NOMO-1 (cell line): ENCODE measurements around the gene RGS3.
A peak's percentile ranks its signal among the peaks of the same experiment; 100 is the strongest.

Experiments used
- DNase-seq, 2 experiments: peaks; one replicate each; lab custom pipeline; 2025; ENCODE audit not compliant: unreplicated experiment in 2 of 2; lab: John Stamatoyannopoulos, UW

RGS3 gene

DNA sequence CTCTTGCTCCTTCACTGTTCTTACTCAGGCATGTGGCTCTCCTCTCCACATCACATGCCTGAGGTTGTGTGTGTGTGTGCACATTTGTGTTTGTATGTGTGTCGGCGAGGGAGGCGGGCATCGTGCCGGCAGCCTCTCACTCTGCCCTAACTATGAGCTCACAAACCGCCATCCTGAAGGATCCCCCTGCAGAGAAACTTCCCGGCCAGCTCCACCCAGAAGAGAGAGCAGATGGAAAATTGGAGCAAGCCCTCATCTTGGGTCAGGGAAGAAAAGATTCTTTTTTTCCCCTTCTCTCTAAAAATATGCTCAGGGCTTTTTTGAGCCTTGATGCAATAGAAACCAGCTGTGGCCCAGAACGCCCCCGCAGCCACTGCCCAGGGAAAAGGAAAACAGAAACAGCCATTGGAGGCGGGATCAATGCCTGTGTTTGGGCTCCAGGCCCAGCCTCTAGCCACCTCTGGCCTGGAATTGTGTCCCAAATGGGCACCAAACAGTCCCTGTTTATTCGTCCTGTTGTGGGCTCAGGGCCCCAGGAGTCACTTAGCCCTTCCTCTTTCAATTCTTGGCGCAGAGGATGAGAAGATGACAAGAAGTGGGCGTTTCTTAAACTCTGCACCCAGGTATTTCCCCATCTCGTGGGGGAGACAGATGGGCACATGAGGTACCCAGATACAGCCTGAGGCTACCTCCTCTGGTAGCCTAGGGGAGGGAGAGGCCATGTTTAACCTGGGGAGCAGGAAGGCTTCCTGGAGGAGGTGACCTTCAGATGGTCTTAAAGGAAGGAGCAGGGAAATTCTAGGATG, 151.5 kb downstream of the RGS3 start:
- peak in 1 of 2 experiments; percentile 18 for DNase-seq

- DNase-seq: no peak
These were observed 152.6 kb downstream of the RGS3 start for GRCh38 chr9:113616116-113616515.

- no peak for DNase-seq
These were observed 153.3 kb downstream of the RGS3 start for GRCh38 chr9:113616621-113617496.

GRCh38 chr9:113617550-113617949, 154.0 kb downstream of the RGS3 start:
- DNase-seq: no peak

DNA sequence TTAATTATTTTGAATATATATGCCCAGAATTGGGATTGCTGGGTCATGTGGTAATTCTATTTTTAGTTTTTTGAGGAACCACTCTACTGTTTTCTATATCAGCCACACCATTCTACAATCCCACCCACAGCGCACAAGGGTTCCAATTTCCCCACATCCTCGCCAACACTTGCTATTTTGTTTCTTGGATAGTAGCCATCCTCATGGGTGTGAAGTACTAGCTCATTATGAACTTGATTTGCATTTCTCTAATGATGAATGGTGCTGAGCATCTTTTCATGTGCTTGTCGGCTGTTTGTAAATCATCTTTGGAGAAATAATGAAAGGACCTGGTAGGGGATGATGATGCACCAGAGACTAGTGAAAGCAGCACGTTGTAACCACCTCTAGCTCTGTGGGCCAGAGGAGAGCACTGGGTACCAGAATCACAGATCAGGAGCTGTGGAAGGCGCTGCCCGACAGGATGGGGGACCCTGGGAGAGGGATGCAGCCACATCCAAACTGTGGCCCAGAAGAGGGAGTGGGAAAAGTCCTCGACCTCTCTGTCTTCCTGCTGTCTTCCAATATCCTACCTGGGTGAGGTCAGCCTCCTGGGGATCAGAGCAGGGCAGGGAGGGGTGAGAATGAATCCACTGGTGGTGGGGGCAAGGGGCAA, 155.4 kb downstream of the RGS3 start:
- DNase-seq: no peak

- DNase-seq: no peak
These were observed 156.2 kb downstream of the RGS3 start for GRCh38 chr9:113619491-113620376.

- DNase-seq: no peak
These were observed 157.0 kb downstream of the RGS3 start for GRCh38 chr9:113620377-113621161.

DNA sequence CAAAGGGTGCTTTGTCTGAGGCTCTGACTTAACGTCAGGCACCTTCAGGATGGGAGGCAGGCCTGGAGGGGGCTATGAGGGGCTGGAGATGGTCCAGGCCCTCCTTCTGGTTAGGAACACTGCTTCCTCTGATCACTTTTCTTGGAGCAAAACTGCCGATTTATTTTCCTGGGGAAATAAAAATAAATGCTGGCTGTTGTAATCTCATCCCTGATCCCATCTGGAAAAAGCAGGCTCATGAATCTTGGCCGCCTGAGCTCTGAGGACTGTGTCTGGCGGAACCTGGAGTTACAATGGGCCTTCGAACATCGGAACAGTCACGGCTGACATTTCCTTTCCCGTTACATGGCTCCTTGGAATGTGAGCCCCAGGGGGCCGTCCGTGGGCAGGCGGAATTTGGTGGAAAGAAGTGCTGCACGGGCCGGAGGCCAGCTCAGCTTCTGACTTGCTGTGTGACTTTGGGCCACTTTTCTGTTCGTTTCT, 157.8 kb downstream of the RGS3 start:
- no peak for DNase-seq

DNA sequence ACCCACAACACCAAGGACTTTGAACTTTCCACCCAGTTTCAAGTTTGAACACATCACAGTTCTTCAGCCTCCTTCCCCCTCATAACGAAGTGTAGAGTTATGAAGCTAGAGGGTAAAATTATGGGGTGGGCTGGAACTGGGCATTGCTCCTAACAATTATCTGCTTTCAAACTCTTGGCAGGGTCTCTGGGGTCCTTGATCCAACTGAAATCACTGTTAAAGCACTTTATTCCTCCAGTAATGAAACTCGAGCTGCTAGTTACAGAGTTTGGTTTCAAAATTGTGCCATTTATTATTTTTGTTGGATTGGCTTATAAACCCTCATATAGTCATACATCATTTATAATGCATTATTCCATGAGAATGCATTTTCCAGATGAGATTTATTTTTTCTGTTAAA, 158.5 kb downstream of the RGS3 start:
- DNase-seq: no peak

DNA sequence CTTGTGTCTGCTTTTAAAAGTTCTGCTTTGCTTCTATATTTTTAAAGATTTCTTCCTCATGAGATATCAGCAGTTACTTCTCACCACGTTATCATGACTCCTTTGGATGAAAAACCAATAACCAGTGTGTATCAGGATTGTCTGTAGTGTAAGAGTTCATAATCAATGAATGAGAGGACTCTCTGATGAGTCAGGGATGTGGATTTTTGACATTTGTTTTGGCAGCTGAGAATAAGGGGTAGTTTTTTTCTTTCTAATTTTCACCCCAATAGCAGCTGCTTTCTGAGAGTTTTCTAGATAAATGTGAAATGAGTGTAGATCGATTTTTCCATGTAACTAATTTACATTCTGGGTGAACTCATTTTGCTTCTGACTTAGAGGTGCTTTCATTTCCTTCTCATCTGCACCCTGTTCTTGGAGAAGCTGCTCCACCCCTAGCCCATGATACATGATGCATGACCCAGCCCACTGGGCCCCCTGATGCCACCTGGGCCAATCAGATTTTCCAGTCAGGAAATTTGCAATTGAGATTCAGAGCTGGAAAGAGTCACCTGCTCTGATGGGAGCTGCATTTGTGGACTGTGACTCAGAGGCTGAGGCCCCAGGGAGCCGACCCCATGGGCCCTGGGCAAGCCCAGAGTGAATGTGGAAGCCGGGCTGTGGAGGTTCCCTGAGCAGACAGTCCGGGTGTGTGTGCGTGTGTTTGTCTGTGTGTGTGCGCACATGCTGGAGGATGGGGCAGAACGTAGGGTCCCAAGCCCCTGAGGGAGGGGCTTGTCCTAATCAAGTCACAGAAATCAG, 159.3 kb downstream of the RGS3 start:
- DNase-seq: no peak

GRCh38 chr9:113623851-113624485, 160.4 kb downstream of the RGS3 start:
- no peak for DNase-seq

GRCh38 chr9:113624721-113625120, 161.2 kb downstream of the RGS3 start:
- DNase-seq: no peak

- DNase-seq: no peak
These were observed 162.0 kb downstream of the RGS3 start for GRCh38 chr9:113625486-113625885.

DNA sequence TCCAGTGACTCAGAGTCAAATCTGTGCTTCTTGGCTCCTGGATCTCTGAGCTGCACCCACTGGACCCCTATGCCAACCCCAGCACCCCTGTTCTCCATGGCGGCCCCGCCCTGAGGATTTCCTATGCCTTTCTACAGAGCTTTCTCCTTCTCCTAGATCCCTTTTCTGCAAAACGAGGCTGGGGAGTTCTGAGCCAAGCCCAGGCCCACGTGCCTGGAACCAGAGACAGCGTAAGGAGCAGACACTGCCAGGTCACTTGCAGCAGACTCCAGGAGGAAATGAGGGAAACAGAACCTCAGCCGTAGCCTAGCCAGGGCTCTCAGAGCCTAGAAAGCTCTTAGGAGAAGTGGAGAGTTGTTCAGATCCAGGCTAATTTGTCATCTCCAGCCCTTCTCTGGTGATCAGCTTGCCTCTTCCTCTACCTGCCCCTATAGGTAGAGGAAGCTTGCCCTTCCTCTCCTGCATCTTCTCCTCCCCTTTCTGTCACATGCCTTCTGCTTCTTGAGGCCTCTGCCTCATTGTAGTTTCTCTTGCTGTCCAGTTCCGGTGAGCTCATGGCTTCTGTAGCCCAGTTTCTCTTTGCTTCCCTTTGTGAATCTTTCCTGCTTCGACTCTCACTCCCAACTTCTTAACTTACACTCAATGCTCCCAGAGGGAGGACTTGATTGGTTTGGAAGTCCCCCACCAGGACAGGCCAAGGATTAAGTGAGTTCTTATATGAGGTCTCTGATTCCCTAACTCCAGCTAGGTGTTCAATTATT, 163.4 kb downstream of the RGS3 start:
- DNase-seq: no peak

GRCh38 chr9:113628621-113629020, 165.1 kb downstream of the RGS3 start:
- DNase-seq: no peak

GRCh38 chr9:113630386-113631136, 167.0 kb downstream of the RGS3 start:
- peak in 1 of 2 experiments; percentile 61 for DNase-seq
